GM12878 (cell line): Measurements from ENCODE around the gene RNF223. TPM values are rescaled to one million over a fixed set of nuclear protein-coding genes. Genes with fewer than 3 reads are reported as not detected.

Experiments used
- BCLAF1 ChIP-seq: fragments of 450-650 bp; IDR thresholded peaks from 2 replicates; pipeline ENCODE4 v1.6.1; 2017; ENCODE audit warnings: antibody characterized with exemption, mild to moderate bottlenecking, moderate library complexity
- BMI1 ChIP-seq: fragments of 450-650 bp; IDR thresholded peaks from 2 replicates; pipeline ENCODE4 v1.6.1; 2016; ENCODE audit warnings: mild to moderate bottlenecking, moderate library complexity, borderline replicate concordance
- ESRRA ChIP-seq: IDR thresholded peaks from 2 replicates; pipeline ENCODE4 v1.6.1; 2012; ENCODE audit warnings: mild to moderate bottlenecking, low read length, improper control_type of control experiment
- FOXK2 ChIP-seq: fragments of 450-650 bp; IDR thresholded peaks from 2 replicates; pipeline ENCODE4 v1.6.1; 2017; ENCODE audit warnings: mild to moderate bottlenecking, moderate library complexity
- NFYA ChIP-seq: IDR thresholded peaks from 2 replicates; pipeline ENCODE4 v1.6.1; 2011; ENCODE audit warnings: low read depth, mild to moderate bottlenecking, low read length, improper control_type of control experiment, borderline replicate concordance
- NKRF ChIP-seq: fragments of 450-650 bp; conservative IDR thresholded peaks from 2 replicates; pipeline ENCODE4 v1.6.1; 2017; ENCODE audit warnings: mild to moderate bottlenecking, moderate library complexity
- NR2C1 ChIP-seq: fragments of 450-650 bp; IDR thresholded peaks from 2 replicates; pipeline ENCODE4 v1.6.1; 2017; ENCODE audit warnings: antibody characterized with exemption, mild to moderate bottlenecking, moderate library complexity
- PAX8 ChIP-seq: fragments of 450-650 bp; IDR thresholded peaks from 2 replicates; pipeline ENCODE4 v1.6.1; 2017; ENCODE audit warnings: mild to moderate bottlenecking, moderate library complexity
- POU2F2 ChIP-seq: IDR thresholded peaks from 3 replicates; pipeline ENCODE4 v1.6.1; 2011; ENCODE audit warnings: low read depth, mild to moderate bottlenecking, low read length, borderline replicate concordance
- PRDM15 ChIP-seq: fragments of 450-650 bp; formaldehyde crosslinking; IDR thresholded peaks from 2 replicates; pipeline ENCODE4 v1.4.0; 2020; ENCODE audit warnings: mild to moderate bottlenecking, moderate library complexity
- RELB ChIP-seq: fragments of 450-650 bp; IDR thresholded peaks from 2 replicates; pipeline ENCODE4 v1.6.1; 2017; ENCODE audit warnings: low read depth, mild to moderate bottlenecking, moderate library complexity
- SIN3A ChIP-seq: IDR thresholded peaks from 2 replicates; pipeline ENCODE4 v1.6.1; 2012; ENCODE audit warnings: low read depth, low read length, improper control_type of control experiment
- SP1 ChIP-seq: IDR thresholded peaks from one replicate; pipeline ENCODE4 v1.6.1; 2011; ENCODE audit warnings: low read depth, low read length
- TCF12 ChIP-seq: IDR thresholded peaks from 2 replicates; pipeline ENCODE4 v1.6.1; 2011; ENCODE audit warnings: low read depth, mild to moderate bottlenecking, low read length
- ZBED1 ChIP-seq: IDR thresholded peaks from 2 replicates; pipeline ENCODE4 v1.6.1; 2016; ENCODE audit warnings: borderline replicate concordance
- ZBTB33 ChIP-seq: fragments of 450-650 bp; IDR thresholded peaks from 2 replicates; pipeline ENCODE4 v1.6.1; 2017; ENCODE audit warnings: mild to moderate bottlenecking
- ZNF217 ChIP-seq: fragments of 450-650 bp; IDR thresholded peaks from 2 replicates; pipeline ENCODE4 v1.6.1; 2017; ENCODE audit warnings: antibody characterized with exemption, mild to moderate bottlenecking
- polyA plus RNA-seq, 11 experiments: library from polyadenylated mRNA; depleted of rRNA in 4 of 11; unstranded in 6 of 11; stranded (reverse) in 5 of 11; fragments of >200 nt; fragmentation: Nextera tagmentation in 4 of 11; fragmentation: Illumina TruSeq in 1 of 11; extraction: Ambion mirVana in 4 of 11; extraction: Trizol in 1 of 11; gene quantifications; 1 replicate in 1 of 11; 2 replicates in 10 of 11; pipeline versions ENCODE4 v1.2.1 to v1.2.3, GENCODE V29; 2011 to 2016; ENCODE audit warnings: inconsistent platforms in 2 of 11, missing spikeins in 2 of 11, low read depth in 1 of 11
- total RNA-seq, 4 experiments: library from RNA; depleted of rRNA in 3 of 4; stranded (reverse); fragments of >200 nt in 3 of 4; fragmentation: Illumina TruSeq in 1 of 4; extraction: Trizol in 1 of 4; gene quantifications; 2 replicates each; pipeline versions ENCODE4 v1.2.1 to v1.2.3, GENCODE V29; 2013 to 2021

Gene RNF223
- total and polyA plus RNA-seq, 10 of the 15 experiments (the other 5 are each of a cell fraction or from before 2014, with no cell fraction given): 0.06 TPM; not detected in 9

- peak; percentile 96 for TF ChIP-seq RELB
- TF ChIP-seq ZNF217: 0 out of 2 replicates have a peak, but pooled peaks have one; percentile 19
- TF ChIP-seq BMI1: peak; percentile 14; the same call in 1 of the 2 replicates
- no peak for TF ChIP-seq NFYA
- TF ChIP-seq SP1: peak; percentile 89
- no peak for TF ChIP-seq NR2C1
- TF ChIP-seq POU2F2: peak; percentile 42; the same call in 2 of the 3 replicates
- no peak for TF ChIP-seq PAX8
- TF ChIP-seq NKRF: no peak
- no peak for TF ChIP-seq ESRRA
- TF ChIP-seq ZBED1: peak; percentile 41; the same call in 1 of the 2 replicates
- TF ChIP-seq BCLAF1: no peak
- peak; percentile 92 for TF ChIP-seq TCF12
- no peak for TF ChIP-seq PRDM15
- no peak for TF ChIP-seq ZBTB33
- 0 out of 2 replicates have a peak, but pooled peaks have one; percentile 46 for TF ChIP-seq SIN3A
- peak; percentile 46; the same call in 1 of the 2 replicates for TF ChIP-seq FOXK2
These were observed 9.9 kb downstream of the RNF223 start (continued) for GRCh38 chr1:1063945-1064831.
